Jurkat, Clone E6-1 (cell line): Measurements from ENCODE around the gene MRPS2.

ENCODE experiments used
- DNase-seq: peaks from one replicate; pipeline ENCODE4 v3.0.0-alpha.2; 2011; ENCODE audit warnings: low read depth, low spot score
- H3K4me3 ChIP-seq: 2 replicates; pipeline ENCODE4 v1.5.1; 2011; ENCODE audit warnings: mild to moderate bottlenecking, low read length, control low read depth, moderate library complexity

The MRPS2 gene

DNA sequence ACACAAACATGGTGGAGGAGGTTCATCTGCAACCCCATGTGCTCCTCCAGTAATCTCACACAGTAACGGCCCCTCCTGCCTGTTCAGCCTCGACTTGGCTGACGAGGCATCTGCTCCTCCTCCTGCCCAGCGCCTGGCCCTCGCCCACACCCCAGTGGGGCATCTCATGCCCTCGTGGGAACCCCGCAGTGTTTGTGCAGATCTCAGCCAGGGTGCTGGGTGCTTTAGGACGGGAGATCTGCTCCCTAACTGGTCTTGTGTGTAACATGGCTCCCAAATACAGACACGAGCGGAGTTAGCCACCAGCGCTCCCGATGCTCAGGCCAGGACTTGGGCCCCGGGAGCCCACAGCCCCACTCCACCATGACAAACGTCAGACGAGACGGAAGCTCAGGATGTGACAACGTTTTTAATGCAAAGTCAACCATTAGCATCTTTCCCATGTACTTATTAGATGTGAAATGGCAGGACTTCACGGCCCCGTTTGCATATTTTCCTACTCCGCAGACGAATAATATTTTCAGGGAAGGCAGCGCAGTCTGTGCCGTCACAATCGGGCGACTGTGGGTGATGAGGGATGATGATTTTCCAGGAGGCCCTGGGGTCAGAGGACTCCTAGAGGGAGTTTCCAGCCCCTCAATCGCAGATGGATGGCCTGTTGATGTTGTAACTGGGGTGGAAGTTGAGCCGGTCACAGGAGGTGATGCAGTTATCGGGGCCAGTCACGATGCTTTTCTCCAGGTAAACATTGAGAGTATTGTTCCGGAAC lies 5.5 kb upstream of the MRPS2 start:
- no peak for DNase-seq
- H3K4me3 ChIP-seq: no peak overlapping the region

DNA sequence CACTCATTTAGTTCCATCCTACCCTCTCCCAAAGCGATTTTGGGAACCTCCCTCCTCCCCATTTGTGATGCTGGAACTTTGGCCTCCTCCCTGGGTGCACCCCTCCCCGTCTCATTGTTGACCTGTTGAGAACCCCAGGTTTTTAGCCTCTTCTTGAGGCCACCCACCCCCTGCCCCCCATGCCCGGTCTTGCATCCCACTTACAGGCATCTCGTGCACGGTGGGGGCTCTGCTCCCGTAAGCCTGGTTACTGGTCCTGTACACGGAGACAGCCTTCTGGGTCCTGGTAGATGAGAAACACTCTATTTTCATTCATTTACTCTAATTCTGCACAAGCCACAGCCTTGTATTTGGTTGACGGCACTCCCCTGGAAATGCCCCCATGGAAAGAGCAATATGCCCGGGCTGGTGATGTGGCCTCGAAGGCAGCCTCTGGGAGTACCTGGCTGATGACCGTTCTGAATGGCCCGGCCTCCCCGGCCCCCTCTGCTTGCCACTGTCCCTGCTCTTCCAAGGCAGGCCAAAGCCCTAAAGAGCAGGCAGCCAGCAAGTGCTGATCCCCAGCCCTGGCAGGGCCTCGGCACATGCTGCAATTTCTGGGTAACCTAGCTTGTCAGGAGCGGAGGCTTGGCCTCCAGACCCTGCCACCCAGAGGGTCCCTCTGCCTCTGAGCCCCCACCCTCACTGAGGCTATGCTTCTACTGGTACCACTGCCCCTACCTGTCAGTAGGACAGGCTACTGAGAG lies 1.9 kb upstream of the MRPS2 start:
- no peak overlapping the region for H3K4me3 ChIP-seq
- DNase-seq: no peak

DNA sequence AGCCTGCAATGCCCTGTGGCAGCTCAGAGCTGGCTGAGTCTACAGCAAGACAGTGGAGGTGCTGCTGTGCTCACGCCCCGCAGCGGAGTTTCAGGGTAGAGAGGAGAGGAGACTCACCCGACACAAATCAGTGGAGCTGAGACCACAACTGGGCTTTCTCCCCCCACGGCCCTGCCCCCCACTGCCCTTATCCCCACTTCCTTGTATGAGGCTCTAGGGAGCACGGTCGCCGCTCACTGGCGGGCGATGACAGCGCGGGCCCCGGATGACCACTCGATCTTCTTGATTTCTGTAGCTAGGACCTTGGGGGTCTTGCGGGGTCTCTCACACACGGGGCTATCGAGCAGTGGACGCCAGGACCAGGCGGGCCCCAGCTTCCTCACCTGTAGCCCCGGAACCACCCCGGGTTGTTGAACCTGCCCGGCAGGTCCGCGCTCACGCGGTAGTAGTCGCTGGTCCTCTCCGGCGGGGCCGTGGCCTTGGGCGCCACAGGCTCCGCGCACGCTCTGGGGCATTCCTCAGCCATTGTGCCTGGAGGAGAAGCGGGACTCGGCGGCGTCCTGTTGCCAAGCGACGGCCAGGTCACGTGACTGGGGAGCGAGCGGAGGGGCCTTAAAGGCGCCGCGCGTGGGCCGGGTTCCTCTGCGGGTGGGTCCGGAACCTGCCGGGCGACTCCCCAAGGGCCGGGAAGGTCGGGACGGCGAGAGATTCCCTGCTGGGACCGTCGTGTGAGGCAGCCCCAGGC lies 984 bp upstream of the MRPS2 start:
- H3K4me3 ChIP-seq: peak overlapping the region; percentile 78
- DNase-seq: peak; percentile 66

DNA sequence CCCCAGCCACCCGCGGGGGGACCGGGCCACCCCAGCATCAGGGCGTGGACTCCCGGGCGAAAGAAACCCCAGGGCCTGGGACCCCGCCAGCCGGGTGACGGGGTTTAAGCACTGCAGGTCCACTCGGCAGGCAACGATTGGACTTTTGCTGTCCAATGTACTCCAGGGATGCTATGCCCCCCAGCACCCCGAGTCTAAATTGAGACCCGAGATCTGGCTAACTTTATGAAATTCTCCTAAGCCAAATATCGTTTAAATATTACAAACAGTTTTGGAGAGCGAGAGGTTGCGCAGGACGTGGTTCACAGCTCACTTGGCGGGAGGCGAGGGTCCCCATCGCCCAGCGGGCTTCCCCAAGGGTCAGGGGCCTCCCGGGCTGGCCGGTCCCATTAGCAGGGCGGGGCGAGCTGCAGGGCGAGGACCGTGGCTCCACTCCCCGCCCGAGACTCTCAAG lies 384 bp upstream of the MRPS2 start:
- H3K4me3 ChIP-seq: peak overlapping the region; percentile 78
- peak; percentile 12 for DNase-seq

DNA sequence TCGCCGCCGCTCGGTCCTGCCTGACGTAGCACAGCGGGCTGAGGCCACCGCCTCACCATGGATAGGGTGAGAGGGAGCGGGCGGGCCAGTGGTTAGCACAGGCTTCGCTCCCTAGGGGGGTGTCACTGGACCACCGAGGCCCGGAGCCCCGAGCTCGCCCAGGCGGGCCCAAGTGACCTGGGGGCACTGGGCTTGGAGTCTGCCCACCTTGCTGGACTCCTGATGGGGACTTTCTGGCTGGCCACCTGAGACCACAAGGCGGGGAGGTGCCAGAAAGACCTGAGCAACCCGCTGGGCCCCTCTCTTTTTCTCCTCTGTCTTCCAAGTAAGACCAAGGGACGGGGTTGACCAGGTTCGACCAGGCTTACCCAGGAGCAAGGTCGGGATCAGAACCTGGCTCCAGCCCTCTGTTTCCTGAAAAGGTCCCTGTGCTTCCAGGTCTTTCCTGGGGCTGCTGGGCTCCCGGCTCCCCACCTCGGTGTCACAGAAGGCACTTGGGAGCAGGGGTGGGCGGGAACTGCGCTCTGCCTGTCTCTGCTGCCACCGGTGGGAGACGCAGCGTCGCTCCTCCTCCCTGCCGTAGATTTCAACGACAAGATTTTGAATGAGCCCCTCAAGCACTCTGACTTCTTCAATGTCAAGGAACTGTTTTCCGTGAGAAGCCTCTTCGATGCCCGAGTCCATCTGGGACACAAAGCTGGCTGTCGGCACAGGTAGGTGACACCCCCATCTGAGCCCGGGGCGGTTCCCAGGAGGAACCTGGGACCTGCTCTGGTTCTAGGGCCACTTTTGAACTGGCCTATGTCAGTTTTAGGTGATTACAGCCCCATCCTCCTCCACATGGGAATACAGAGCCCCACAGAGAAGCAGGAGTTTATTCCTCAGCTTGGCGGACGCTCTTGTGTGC lies 1.0 kb downstream of the MRPS2 start:
- DNase-seq: no peak
- peak overlapping the region; percentile 78 for H3K4me3 ChIP-seq

DNA sequence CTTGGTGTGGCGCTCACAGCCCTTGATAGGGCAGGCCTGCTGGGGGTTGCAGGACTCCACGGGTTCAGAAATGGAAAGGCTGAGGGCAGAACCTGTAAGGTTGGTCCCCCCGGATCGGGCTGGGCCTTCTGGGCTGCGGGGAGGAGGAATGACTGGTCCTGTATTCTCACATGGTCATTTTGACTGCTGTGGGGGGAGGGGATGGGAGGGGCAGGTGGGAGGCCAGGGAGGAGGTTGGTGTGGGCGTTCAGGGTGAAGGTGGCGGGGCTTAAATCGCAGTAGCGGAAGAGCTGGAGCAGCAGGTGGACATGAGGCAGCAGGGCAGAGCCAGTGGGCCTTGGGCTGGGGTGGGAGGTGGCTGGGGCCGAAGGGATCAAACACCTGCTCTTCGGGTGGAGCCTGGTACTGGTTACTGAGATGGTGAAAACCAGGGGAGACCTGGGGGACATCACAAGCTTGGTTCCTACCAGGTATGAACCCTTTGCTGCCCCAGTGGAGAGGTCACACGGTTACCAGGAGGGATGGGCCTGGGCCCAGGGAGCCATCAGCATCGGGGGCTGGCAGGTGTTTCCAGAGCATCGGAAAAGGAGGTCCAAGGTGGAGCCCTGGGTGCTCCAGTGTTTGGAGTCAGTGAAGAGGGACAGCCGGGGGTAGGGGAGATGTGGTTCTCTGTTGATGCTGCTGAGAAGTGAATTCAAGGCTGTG lies 1.8 kb downstream of the MRPS2 start:
- peak overlapping the region; percentile 78 for H3K4me3 ChIP-seq
- DNase-seq: no peak

DNA sequence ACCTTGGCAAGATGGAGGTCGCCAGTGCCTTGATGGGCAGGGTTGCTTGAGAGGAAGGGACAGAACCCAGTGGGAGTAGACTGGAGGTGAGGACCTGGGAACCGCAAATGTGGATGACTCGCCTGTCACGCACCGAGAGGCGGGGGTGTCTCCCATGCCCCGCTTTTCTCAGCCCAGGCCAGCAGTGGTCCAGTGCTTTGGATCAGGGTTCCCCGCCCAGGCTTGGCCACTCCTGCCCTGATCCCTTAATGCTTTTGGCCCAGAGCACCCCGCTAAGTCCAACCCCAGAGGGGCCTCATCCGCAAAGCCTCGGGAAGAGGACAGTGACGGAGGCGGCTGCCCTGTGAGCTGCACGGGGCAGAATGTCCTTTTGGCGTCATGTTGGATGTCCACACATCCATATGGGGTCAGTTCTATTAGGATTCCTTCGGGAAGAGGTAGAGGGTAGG lies 2.4 kb downstream of the MRPS2 start:
- DNase-seq: no peak
- no peak overlapping the region for H3K4me3 ChIP-seq

DNA sequence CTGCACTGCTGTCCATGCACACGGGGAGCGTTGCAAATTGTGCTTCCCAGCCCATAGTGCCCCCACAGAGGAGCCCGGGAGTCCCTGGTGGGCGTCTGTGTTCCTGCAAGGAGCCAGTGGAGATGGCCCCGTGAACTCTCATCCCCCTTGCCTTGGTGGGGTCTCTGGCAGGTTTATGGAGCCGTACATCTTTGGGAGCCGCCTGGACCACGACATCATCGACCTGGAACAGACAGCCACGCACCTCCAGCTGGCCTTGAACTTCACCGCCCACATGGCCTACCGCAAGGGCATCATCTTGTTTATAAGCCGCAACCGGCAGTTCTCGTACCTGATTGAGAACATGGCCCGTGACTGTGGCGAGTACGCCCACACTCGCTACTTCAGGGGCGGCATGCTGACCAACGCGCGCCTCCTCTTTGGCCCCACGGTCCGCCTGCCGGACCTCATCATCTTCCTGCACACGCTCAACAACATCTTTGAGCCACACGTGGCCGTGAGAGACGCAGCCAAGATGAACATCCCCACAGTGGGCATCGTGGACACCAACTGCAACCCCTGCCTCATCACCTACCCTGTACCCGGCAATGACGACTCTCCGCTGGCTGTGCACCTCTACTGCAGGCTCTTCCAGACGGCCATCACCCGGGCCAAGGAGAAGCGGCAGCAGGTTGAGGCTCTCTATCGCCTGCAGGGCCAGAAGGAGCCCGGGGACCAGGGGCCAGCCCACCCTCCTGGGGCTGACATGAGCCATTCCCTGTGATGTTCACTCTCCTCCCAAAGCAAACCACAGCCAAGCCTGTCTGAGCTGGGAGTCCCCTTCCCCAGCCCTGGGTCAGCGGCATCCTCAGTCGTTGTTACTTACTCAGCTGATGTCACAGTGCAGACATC lies 3.1 kb downstream of the MRPS2 start:
- DNase-seq: no peak
- no peak overlapping the region for H3K4me3 ChIP-seq

DNA sequence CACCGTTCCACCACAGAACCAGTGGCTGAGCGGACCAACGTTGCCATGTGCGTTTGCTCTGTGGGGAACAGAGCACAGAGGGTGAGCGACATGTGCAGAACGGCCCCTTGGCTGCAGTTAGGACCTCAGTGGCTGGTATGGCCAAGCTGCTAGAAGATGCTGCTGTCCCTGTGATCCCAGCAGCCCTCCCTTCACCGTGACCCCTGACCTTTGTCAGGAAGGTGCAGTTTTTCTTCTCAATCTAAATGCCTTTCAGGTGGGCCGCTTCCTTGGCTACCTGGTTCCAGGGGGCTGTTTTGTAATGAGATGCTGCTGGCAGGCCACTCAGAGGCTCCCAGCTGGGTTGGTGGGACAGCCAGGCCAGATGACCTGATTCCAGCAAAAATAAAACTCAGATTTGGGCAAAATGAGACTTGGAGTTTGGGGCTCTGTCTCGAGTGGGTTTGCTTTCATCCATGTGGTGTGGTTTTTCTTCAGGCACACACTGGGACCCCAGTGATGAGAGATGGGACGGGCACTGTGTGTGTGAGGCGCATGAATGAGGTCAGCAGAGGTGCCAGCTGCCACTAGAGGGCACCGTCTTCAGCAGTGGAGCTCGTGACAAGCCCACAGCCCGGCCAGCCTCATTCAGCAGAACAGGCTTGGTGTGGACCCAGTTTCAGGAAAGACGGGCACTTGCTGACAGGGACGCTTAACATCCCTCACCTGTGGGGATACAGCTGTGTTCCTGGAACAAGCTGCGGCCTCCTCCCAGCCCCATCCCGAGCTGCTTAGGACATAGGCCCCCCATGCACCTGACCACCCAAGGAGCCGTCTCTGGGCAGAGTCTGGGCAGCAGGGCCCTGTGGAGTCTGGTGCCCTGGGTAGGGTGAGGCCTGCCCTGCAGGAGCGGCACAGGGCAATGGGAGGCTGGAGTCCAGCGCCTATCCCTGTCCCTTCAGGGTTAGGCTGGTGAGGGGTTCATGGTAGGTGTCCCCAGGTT lies 4.1 kb downstream of the MRPS2 start:
- peak; percentile 20 for DNase-seq
- H3K4me3 ChIP-seq: no peak overlapping the region

DNA sequence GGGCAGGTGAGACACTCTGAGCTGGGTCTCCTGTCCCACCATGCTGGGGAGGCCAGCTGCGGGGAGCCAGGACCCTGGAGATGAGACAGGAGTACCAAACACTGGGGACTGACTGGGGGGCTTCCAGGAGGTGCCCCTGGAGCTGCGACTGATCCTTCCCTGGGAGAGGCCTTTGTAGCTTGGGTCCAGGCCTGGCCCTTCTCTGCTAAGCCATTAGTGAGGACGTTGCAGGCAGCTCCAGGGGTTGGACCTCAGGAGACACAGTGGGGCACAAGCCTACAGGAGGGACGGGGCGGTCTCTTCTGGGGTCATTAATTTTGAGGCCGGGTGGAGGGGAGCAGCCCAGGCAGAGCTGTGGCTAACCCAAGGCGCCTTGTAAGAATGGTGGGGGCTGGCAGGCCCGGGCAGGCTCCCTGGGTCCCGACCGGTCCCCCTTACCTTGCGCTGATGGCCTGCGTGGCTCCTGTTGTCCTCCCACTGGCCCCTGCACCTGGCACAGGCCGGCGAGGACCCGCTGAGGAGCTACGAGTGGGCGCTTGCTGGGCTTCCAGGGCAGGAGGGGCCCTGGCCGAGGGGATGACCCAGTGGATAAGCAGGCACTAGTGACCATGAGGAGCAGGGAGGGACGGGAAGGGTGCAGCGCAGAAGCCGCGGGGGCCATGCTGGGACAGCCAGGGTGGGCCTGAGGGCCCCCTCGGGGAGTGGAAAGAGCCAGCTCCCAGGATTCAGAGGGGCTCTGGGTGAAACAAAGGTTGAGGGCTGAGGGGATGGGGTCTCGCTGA lies 5.1 kb downstream of the MRPS2 start:
- no peak for DNase-seq
- H3K4me3 ChIP-seq: no peak overlapping the region

DNA sequence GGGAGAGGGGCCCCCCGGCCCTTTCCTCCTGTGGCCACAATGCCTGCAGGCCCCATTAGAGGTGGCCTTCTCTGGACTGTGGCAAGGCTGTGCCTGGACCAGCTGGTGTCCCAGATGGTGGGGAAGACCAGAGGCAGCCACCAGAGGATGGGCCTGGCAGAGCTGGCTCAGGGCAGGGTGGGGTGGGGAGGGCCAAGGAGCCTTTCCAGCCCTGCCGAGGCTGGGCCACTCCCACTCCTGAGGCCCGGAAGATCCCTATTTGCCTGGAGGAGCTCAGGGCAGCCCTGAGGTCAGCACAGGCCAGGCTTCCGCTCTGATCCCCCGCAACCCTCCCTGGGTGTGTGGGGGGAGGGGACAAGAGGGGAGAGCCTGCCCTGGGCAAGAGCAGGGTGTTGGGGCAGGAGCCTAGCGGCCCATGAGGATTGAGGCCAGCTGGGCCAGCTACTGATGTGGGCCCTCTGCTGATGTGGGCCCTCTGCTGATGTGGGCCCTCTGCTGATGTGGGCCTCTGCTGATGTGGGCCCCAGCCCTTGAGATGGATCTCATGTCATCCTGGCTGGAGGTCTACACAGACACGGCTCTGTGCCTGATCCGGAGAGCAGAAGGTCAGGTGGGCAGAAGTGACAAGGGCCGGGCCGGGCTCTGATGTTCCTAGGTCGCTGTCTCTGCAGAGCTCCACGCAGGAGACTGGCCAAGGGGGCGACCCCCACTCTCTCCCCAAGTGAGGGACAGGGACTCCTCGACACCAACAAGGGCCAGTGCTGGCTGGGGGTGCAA lies 6.0 kb downstream of the MRPS2 start:
- no peak for DNase-seq
- H3K4me3 ChIP-seq: no peak overlapping the region

DNA sequence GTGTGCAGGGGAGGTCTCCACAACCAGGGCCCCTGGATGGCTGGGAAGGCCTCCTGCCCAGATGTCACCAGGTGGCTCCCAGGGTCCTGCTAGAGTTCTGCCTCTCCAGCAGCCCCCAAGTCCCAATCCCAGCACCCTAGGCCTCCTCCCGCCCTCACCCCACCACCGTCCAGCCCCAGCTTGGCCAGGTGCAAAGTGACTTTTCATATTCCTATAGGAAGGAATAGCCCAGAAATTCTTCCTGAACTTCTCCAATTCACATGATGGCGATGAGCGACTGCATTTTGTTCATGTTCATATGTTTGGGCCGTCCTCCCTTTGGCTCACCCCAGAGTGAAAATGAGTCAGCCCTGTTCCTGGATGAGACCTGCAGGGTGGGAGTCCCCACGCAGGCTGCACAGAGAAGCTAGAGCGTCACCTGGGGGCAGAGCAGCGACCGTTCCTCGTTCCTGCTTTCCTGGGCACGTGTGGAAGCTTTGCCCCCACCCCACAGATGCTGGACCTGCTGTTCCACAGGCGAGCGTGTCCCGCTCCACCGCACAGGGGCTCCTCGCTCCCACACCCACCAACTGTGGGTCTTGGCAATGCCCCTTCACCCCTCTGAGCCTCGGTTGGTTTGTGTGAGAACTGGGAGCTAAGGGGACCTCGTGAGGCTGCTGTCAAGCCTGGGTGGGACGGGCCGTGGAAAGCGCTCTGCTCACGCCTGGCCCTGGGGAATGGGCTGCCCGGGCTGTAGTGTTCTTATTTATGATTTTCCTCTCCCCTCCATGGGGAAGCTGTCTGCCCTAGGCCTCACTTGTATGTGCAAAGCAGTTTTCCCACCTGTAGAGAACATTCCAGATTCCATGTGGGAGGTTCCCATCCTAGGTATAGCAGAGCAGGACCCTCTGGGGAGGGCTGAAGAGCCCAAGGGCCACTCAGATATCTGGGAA lies 6.9 kb downstream of the MRPS2 start:
- no peak for DNase-seq
- H3K4me3 ChIP-seq: no peak overlapping the region

DNA sequence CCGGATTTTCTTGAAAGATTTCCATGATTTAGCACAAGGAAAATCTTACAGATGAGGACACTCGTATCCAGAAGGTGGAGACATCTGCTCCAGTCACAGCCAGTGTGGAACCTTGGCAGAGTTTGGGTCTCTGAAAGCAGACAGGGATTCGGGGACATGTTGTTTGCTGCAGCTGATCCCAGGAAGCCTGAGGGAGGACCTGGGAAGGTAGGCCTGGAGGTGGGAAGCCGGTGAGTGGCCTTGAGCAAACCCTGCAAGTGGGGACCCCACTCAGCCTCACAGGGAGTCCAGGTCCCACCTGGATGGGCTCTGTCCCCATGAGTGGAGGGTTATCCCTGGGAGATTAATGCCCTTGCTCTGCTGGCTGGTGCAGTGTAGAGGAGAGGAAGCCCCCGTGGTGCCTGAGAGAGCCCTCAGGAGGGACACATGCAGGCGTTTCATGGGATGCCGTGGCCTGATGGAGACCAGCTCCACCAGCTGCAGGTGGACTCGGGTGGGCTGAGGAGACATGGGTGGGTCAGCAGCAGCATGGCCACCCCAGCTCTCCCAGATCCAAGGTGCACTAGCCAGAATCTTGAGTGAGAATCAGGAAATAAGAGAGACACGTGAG lies 7.8 kb downstream of the MRPS2 start:
- no peak for DNase-seq
- H3K4me3 ChIP-seq: no peak overlapping the region
